Loucy (cell line): ENCODE measurements around the gene LUC7L.

Experiments used
- EZH2phosphoT487 ChIP-seq: fragments of 200-600 bp; IDR thresholded peaks from 2 replicates; pipeline ENCODE4 v1.6.1; 2018; ENCODE audit warnings: antibody characterized with exemption, mild to moderate bottlenecking, moderate library complexity, borderline replicate concordance
- TF ChIP-seq, protein P1 (sequence below): fragments of 200-600 bp; sonication (generic); conservative IDR thresholded peaks from 2 replicates; pipeline ENCODE4 v1.5.1; 2014; ENCODE audit warnings: mild to moderate bottlenecking, antibody characterized with exemption, low read length

DNA sequence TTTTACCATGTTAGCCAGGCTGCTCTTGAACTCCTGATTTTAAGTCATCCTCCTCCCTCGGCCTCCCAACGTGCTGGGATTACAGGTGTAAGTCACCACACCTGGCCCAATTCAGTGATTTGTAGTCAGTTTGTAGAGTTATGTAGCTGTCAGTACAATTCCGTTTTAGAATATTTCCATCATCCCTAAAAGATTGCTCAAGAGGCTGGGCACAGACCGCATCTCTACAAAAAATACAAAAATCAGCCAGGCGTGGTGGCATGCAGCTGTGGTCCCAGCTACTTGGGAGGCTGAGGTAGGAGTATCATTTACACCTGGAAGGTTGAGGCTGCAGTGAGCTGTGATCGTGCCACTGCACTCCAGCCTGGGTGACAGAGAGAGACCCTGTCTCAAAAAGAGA is 25.9 kb upstream of the LUC7L start:
- TF ChIP-seq, protein P1, sequence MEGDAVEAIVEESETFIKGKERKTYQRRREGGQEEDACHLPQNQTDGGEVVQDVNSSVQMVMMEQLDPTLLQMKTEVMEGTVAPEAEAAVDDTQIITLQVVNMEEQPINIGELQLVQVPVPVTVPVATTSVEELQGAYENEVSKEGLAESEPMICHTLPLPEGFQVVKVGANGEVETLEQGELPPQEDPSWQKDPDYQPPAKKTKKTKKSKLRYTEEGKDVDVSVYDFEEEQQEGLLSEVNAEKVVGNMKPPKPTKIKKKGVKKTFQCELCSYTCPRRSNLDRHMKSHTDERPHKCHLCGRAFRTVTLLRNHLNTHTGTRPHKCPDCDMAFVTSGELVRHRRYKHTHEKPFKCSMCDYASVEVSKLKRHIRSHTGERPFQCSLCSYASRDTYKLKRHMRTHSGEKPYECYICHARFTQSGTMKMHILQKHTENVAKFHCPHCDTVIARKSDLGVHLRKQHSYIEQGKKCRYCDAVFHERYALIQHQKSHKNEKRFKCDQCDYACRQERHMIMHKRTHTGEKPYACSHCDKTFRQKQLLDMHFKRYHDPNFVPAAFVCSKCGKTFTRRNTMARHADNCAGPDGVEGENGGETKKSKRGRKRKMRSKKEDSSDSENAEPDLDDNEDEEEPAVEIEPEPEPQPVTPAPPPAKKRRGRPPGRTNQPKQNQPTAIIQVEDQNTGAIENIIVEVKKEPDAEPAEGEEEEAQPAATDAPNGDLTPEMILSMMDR, result no peak
- TF ChIP-seq EZH2phosphoT487, result no peak
